Thyroid gland (tissue), 4 donors: Measurements from ENCODE around the gene TTC12.

Experiments
- POLR2A ChIP-seq, 2 donors: fragments of 450-650 bp; IDR thresholded peaks; one replicate each; pipeline ENCODE4 v1.6.1; 2017; ENCODE audit warnings: antibody characterized with exemption in 2 of 2, mild to moderate bottlenecking in 2 of 2, moderate library complexity in 1 of 2
- TF ChIP-seq, protein P1 (sequence below), 6 experiments: fragments of 200-600 bp in 3 of 6; fragments of 450-650 bp in 3 of 6; sonication (generic) in 3 of 6; IDR thresholded peaks; one replicate each; pipeline ENCODE4 v1.5.1; 2016 to 2019; ENCODE audit warnings: antibody characterized with exemption in 6 of 6, mild to moderate bottlenecking in 2 of 6, inconsistent platforms in 1 of 6, moderate library complexity in 1 of 6

DNA sequence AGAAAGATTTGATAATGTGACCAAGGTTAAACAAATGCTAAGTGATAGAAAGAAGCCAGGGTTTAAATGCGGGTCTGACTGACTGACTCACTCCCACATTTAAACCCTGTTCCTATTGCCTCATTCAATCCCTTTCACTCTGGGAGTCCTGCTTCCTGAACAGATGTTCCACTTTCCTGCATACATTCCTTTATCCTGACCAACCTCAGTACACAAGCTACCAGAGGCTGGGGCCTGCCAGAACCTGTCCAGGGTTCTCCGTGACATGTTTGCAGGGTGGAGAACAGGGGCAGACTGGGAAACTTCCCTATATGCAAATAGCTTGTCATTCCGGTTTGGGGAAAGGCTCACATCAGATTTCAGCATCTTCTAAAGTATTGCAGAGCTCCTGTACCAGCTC is 70.2 kb downstream of the TTC12 start:
- TF ChIP-seq, protein P1, sequence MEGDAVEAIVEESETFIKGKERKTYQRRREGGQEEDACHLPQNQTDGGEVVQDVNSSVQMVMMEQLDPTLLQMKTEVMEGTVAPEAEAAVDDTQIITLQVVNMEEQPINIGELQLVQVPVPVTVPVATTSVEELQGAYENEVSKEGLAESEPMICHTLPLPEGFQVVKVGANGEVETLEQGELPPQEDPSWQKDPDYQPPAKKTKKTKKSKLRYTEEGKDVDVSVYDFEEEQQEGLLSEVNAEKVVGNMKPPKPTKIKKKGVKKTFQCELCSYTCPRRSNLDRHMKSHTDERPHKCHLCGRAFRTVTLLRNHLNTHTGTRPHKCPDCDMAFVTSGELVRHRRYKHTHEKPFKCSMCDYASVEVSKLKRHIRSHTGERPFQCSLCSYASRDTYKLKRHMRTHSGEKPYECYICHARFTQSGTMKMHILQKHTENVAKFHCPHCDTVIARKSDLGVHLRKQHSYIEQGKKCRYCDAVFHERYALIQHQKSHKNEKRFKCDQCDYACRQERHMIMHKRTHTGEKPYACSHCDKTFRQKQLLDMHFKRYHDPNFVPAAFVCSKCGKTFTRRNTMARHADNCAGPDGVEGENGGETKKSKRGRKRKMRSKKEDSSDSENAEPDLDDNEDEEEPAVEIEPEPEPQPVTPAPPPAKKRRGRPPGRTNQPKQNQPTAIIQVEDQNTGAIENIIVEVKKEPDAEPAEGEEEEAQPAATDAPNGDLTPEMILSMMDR (IDR thresholded peaks at IDR 0.05): no peak
- no peak for TF ChIP-seq POLR2A (IDR thresholded peaks at IDR 0.05)
